CD14-positive monocyte (primary cell): ENCODE data around the gene MACROD2. TPM values are rescaled to one million over a fixed set of nuclear protein-coding genes. Genes with fewer than 3 reads are reported as not detected.
A peak's percentile ranks its signal among the peaks of the same experiment; 100 is the strongest.

ENCODE experiments used
- DNase-seq, 3 donors: peaks; one replicate each; pipeline ENCODE4 v3.0.0-alpha.2; 2011 to 2022
- H2AFZ ChIP-seq: 2 replicates; pipeline ENCODE4 v1.6.0; 2012; ENCODE audit warnings: mild to moderate bottlenecking, low read depth, low read length, inconsistent platforms; ENCODE audit not compliant: insufficient read depth, poor library complexity, severe bottlenecking
- H3K27ac ChIP-seq, 2 donors: 1 replicate in 1 of 2; 2 replicates in 1 of 2; pipeline ENCODE4 v1.5.1; 2012 to 2013; ENCODE audit warnings: low read length in 2 of 2, control low read depth in 1 of 2, inconsistent platforms in 1 of 2, low read depth in 1 of 2, mild to moderate bottlenecking in 1 of 2
- H3K27me3 ChIP-seq, 2 donors: one replicate each; pipeline versions ENCODE4 v1.6.0 to v1.6.1; 2011 to 2013; ENCODE audit warnings: low read length in 2 of 2; ENCODE audit not compliant: control insufficient read depth in 2 of 2, insufficient read depth in 2 of 2
- H3K36me3 ChIP-seq, 2 donors: replicated peaks in 1 of 2; 1 replicate in 1 of 2; 2 replicates in 1 of 2; pipeline versions ENCODE4 v1.5.1 to v1.6.1; 2012 to 2013; ENCODE audit warnings: low read length in 2 of 2, control low read depth in 1 of 2, inconsistent platforms in 1 of 2, mild to moderate bottlenecking in 1 of 2; ENCODE audit not compliant: insufficient read depth in 2 of 2, control insufficient read depth in 1 of 2
- H3K4me1 ChIP-seq, 2 donors: 1 replicate in 1 of 2; 2 replicates in 1 of 2; pipeline versions ENCODE4 v1.5.1 to v1.6.1; 2012 to 2013; ENCODE audit warnings: low read length in 2 of 2, control low read depth in 1 of 2, inconsistent platforms in 1 of 2, mild to moderate bottlenecking in 1 of 2, moderate library complexity in 1 of 2; ENCODE audit not compliant: insufficient read depth in 2 of 2, control insufficient read depth in 1 of 2
- H3K4me2 ChIP-seq: replicated peaks from 2 replicates; pipeline ENCODE3; 2012; ENCODE audit warnings: low read length, moderate library complexity, mild to moderate bottlenecking; ENCODE audit not compliant: poor library complexity, severe bottlenecking; ENCODE audit errors: extremely low read depth
- H3K4me3 ChIP-seq, 3 experiments: fragments of 200-600 bp in 1 of 3; sonication (generic) in 1 of 3; replicated peaks in 1 of 3; 1 replicate in 2 of 3; 2 replicates in 1 of 3; pipeline ENCODE4 v1.5.1; 2011 to 2013; ENCODE audit warnings: low read length in 3 of 3, mild to moderate bottlenecking in 3 of 3, control low read depth in 2 of 3, low read depth in 2 of 3, inconsistent platforms in 1 of 3, moderate library complexity in 1 of 3
- H3K79me2 ChIP-seq: 2 replicates; pipeline ENCODE4 v1.6.0; 2012; ENCODE audit warnings: mild to moderate bottlenecking, control low read depth, inconsistent platforms, low read length, moderate library complexity; ENCODE audit not compliant: insufficient read depth
- H3K9ac ChIP-seq: 2 replicates; pipeline ENCODE4 v1.6.0; 2017; ENCODE audit warnings: low read length, mild to moderate bottlenecking; ENCODE audit not compliant: insufficient read depth, poor library complexity, severe bottlenecking
- H3K9me3 ChIP-seq, 2 donors: replicated peaks in 1 of 2; 1 replicate in 1 of 2; 2 replicates in 1 of 2; pipeline versions ENCODE4 v1.5.1 to v1.6.1; 2012 to 2013; ENCODE audit warnings: low read length in 2 of 2, control low read depth in 1 of 2; ENCODE audit not compliant: control insufficient read depth in 1 of 2, insufficient read depth in 1 of 2
- H4K20me1 ChIP-seq: 2 replicates; pipeline ENCODE4 v1.6.0; 2012; ENCODE audit warnings: mild to moderate bottlenecking, low read length, control low read depth, moderate library complexity; ENCODE audit not compliant: insufficient read depth
- H3K27ac Mint-ChIP-seq, 7 donors: one replicate each; pipeline ENCODE4 v1.8.0; 2020; ENCODE audit warnings: mild to moderate bottlenecking in 7 of 7, mixed read lengths in 7 of 7, moderate library complexity in 6 of 7, inconsistent platforms in 2 of 7
- H3K27me3 Mint-ChIP-seq, 3 donors: one replicate each; pipeline ENCODE4 v1.8.0; 2021 to 2022; ENCODE audit warnings: low read depth in 3 of 3, mild to moderate bottlenecking in 3 of 3, mixed read lengths in 3 of 3, moderate library complexity in 3 of 3, inconsistent platforms in 1 of 3
- H3K36me3 Mint-ChIP-seq, 2 donors: one replicate each; pipeline ENCODE4 v1.8.0; 2020; ENCODE audit warnings: mixed read lengths in 2 of 2, inconsistent platforms in 1 of 2, mild to moderate bottlenecking in 1 of 2
- H3K4me1 Mint-ChIP-seq: one replicate; pipeline ENCODE4 v1.8.0; 2020; ENCODE audit warnings: mild to moderate bottlenecking, mixed read lengths
- H3K4me3 Mint-ChIP-seq, 2 donors: one replicate each; pipeline ENCODE4 v1.8.0; 2020; ENCODE audit warnings: mild to moderate bottlenecking in 2 of 2, mixed read lengths in 2 of 2, moderate library complexity in 1 of 2
- H3K9me3 Mint-ChIP-seq, 7 donors: one replicate each; pipeline ENCODE4 v1.8.0; 2020 to 2022; ENCODE audit warnings: mixed read lengths in 7 of 7, mild to moderate bottlenecking in 6 of 7, moderate library complexity in 6 of 7, inconsistent platforms in 2 of 7
- CTCF ChIP-seq: fragments of 200-600 bp; IDR thresholded peaks from one replicate; pipeline ENCODE4 v1.8.0; 2022; ENCODE audit warnings: antibody characterized with exemption, mild to moderate bottlenecking
- WGBS: methylation state at CpG from one replicate; pipeline ENCODE4 v1.1.5; 2013; ENCODE audit warnings: missing lambda C conversion rate; ENCODE audit not compliant: insufficient coverage; 5-methylcytosine and 5-hydroxymethylcytosine counted together
- intact Hi-C, 2 donors: fragments of 100-400 bp; cut with micrococcal nuclease; formaldehyde crosslinking; loops; one replicate each; pipeline versions ENCODE4 v1.15.0 to v1.15.1; 2023
- polyA plus RNA-seq, 3 donors: library from polyadenylated mRNA; depleted of rRNA in 1 of 3; unstranded in 2 of 3; stranded (reverse) in 1 of 3; fragments of 300-500 nt in 2 of 3; fragments of >200 nt in 1 of 3; fragmentation: Illumina TruSeq in 2 of 3; gene quantifications; 1 replicate in 2 of 3; 2 replicates in 1 of 3; pipeline ENCODE4 v1.2.3, GENCODE V29; 2012 to 2021

The MACROD2 gene
- polyA plus RNA-seq, 3 donors = 0.23 TPM; not detected in 2

- H3K79me2 ChIP-seq = no peaks in the 10 kb centered on the region
- H3K9ac ChIP-seq = no peak overlapping the region
- H3K4me3 ChIP-seq = no peak overlapping the region
- DNase-seq = no peak
- no peak for TF ChIP-seq CTCF
- Mint-ChIP-seq H3K4me3 (no peak overlapping the region), H3K27ac (no peak overlapping the region), H3K4me1 (no peaks in the 10 kb centered on the region), H3K9me3 (peaks cover 0 to 11% (median 2%) of the 10 kb centered on the region in 7 donors), H3K36me3 (no peaks in the 10 kb centered on the region), H3K27me3 (no peaks in the 10 kb centered on the region)
- no peaks in the 10 kb centered on the region for H3K27me3 ChIP-seq
- no peak overlapping the region for H3K27ac ChIP-seq
- H3K9me3 ChIP-seq = no peaks in the 10 kb centered on the region
- H3K4me1 ChIP-seq = no peaks in the 10 kb centered on the region
- H3K36me3 ChIP-seq = no peaks in the 10 kb centered on the region
- H4K20me1 ChIP-seq = no peaks in the 10 kb centered on the region
- no peak overlapping the region for H2AFZ ChIP-seq
- intact Hi-C loops = no loop called here
- H3K4me2 ChIP-seq = no peak overlapping the region
- WGBS = no CpG with 5 or more reads among the region's 1 CpG
These were observed 1697.3 kb downstream of the MACROD2 start for GRCh38 chr20:15692570-15692969.

GRCh38 chr20:15699431-15700146 lies 1704.3 kb downstream of the MACROD2 start:
- Histone ChIP-seq H3K9ac (no peak overlapping the region), H4K20me1 (no peaks in the 10 kb centered on the region), H3K36me3 (no peaks in the 10 kb centered on the region), H3K4me3 (no peak overlapping the region), H3K79me2 (no peaks in the 10 kb centered on the region), H2AFZ (no peak overlapping the region), H3K4me1 (no peaks in the 10 kb centered on the region), H3K27me3 (no peaks in the 10 kb centered on the region), H3K4me2 (no peak overlapping the region), H3K27ac (no peak overlapping the region), H3K9me3 (peaks cover 0 to 7% of the 10 kb centered on the region in 2 donors)
- no peak overlapping the region for H3K4me3 Mint-ChIP-seq
- no peak for DNase-seq
- H3K27ac Mint-ChIP-seq = peak overlapping the region in 1 of 7 donors; percentile 14
- H3K27me3 Mint-ChIP-seq = no peaks in the 10 kb centered on the region
- no peaks in the 10 kb centered on the region for H3K36me3 Mint-ChIP-seq
- peaks cover 0 to 12% (median 3%) of the 10 kb centered on the region in 7 donors for H3K9me3 Mint-ChIP-seq
- no peak for TF ChIP-seq CTCF
- WGBS = 88% methylated on average over 12 of the region's 15 CpGs
- intact Hi-C loops = no loop called here
- H3K4me1 Mint-ChIP-seq = no peaks in the 10 kb centered on the region
